HS-27A (cell line): ENCODE measurements around the gene SIAH2.
"Not testable (repeated sequence)": the region's sequence is repeated elsewhere in the genome, so short reads cannot be mapped to it uniquely, and the experiment has no call there.

Source experiments
- DNase-seq: peaks from one replicate; pipeline ENCODE4 v3.0.0-alpha.2; 2012; ENCODE audit warnings: low read depth, missing footprints

SIAH2 gene

GRCh38 chr3:150763122-150763840 lies at the start of gene SIAH2:
Gene SIAH2, minus strand, starts transcription at chr3:150763169. Its CDS starts 320 bp downstream, at chr3:150762849.
- DNase-seq: peak; percentile 88

- no peak for DNase-seq
These were observed 49.0 kb upstream of the SIAH2 start for GRCh38 chr3:150811984-150812383.

- DNase-seq: no peak
These were observed 47.7 kb upstream of the SIAH2 start for GRCh38 chr3:150810641-150811040.

- no peak for DNase-seq
These were observed 43.3 kb upstream of the SIAH2 start for GRCh38 chr3:150806185-150806835.

GRCh38 chr3:150805354-150805753 lies 42.4 kb upstream of the SIAH2 start:
- no peak for DNase-seq

GRCh38 chr3:150803440-150803985 lies 40.5 kb upstream of the SIAH2 start:
- no peak for DNase-seq

- no peak for DNase-seq
These were observed 37.8 kb upstream of the SIAH2 start for GRCh38 chr3:150800722-150801121.

- DNase-seq: no peak
These were observed 35.2 kb upstream of the SIAH2 start for GRCh38 chr3:150798122-150798618.

GRCh38 chr3:150797155-150797554 lies 34.2 kb upstream of the SIAH2 start:
- no peak for DNase-seq

- DNase-seq: not testable (repeated sequence)
These were observed 33.6 kb upstream of the SIAH2 start for GRCh38 chr3:150796527-150796926.

GRCh38 chr3:150793641-150794040 lies 30.7 kb upstream of the SIAH2 start:
- no peak for DNase-seq

- no peak for DNase-seq
These were observed 27.7 kb upstream of the SIAH2 start for GRCh38 chr3:150790629-150791028.

GRCh38 chr3:150789451-150789850 lies 26.5 kb upstream of the SIAH2 start:
- DNase-seq: no peak

- DNase-seq: no peak
These were observed 24.9 kb upstream of the SIAH2 start for GRCh38 chr3:150787741-150788370.

- no peak for DNase-seq
These were observed 23.8 kb upstream of the SIAH2 start for GRCh38 chr3:150786791-150787190.

GRCh38 chr3:150784747-150785125 lies 21.8 kb upstream of the SIAH2 start:
- no peak for DNase-seq

GRCh38 chr3:150783920-150784746 lies 21.2 kb upstream of the SIAH2 start:
- no peak for DNase-seq

- no peak for DNase-seq
These were observed 20.3 kb upstream of the SIAH2 start for GRCh38 chr3:150783316-150783715.

GRCh38 chr3:150779402-150779858 lies 16.5 kb upstream of the SIAH2 start:
- DNase-seq: no peak

GRCh38 chr3:150778793-150779401 lies 15.9 kb upstream of the SIAH2 start:
- no peak for DNase-seq

- DNase-seq: no peak
These were observed 12.1 kb upstream of the SIAH2 start for GRCh38 chr3:150775001-150775599.
